ENCODE results near the gene GBP7.

DNA sequence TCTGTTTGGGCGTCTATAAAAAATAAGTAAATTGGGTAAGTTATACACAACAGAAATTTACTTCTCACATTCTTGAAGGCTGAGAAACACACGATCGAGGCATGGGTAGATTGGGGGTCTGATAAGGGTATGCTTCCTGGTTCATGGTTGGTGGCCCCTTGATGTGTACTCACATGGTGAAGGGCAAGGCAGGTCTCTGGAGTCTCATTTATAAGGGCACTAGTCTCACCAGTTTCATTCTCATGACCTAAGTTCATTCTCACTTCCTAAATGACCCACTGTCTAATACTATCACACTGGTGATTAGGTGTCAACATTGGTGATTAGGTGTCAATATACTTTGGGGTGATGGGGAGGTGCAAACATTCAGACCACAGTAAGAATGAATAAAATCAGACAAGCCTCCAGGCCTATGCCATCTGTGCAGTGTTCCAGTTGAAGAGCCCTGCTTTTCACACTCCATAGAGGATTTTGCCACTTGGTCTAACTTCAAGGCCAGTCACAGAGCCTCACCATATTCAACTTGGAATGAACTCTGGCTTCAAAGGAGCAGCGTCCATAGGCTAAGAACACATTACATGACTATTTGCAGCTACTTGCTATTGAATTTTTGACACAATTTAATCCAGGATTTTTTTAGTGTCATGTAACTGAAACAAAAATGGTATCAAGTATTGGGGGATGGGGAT lies 25.4 kb upstream of the GBP7 start:
- TF ChIP-seq CTCF (IDR thresholded peaks at IDR 0.05; ENCODE audit: low read length) (no peak), EZH2 (optimal IDR thresholded peaks at IDR 0.05; ENCODE audit: low read depth, low read length) (no peak), EZH2phosphoT487 (IDR thresholded peaks at IDR 0.05; ENCODE audit: low read length) (no peak)
